ENCODE data around the gene TM6SF1.

The TM6SF1 gene

GRCh38 chr15:83178869-83179325 lies 71.5 kb downstream of the TM6SF1 start:
- no peak overlapping the region for H3K4me3 ChIP-seq (ENCODE audit: control insufficient read depth, low read depth, low read length)
- no peak for TF ChIP-seq CTCF (conservative IDR thresholded peaks at IDR 0.05; ENCODE audit: control insufficient read depth, insufficient read depth, low read depth, low read length)
- DNase-seq (ENCODE audit: low read depth) = no peak

GRCh38 chr15:83185561-83185960 lies 78.1 kb downstream of the TM6SF1 start:
- no peak for DNase-seq (ENCODE audit: low read depth)
- H3K4me3 ChIP-seq (ENCODE audit: control insufficient read depth, low read depth, low read length) = no peak overlapping the region
- TF ChIP-seq CTCF (conservative IDR thresholded peaks at IDR 0.05; ENCODE audit: control insufficient read depth, insufficient read depth, low read depth, low read length) = no peak

Measured in fibroblast of mammary gland (primary cell).